ENCODE data around the gene MAP10. TPM values are rescaled to one million over a fixed set of nuclear protein-coding genes. Genes with fewer than 3 reads are reported as not detected.

The MAP10 gene
- polyA plus RNA-seq, 1 donor (not counting 4 experiments of a cell fraction or from before 2014, with no cell fraction given): 0.71 TPM

DNA sequence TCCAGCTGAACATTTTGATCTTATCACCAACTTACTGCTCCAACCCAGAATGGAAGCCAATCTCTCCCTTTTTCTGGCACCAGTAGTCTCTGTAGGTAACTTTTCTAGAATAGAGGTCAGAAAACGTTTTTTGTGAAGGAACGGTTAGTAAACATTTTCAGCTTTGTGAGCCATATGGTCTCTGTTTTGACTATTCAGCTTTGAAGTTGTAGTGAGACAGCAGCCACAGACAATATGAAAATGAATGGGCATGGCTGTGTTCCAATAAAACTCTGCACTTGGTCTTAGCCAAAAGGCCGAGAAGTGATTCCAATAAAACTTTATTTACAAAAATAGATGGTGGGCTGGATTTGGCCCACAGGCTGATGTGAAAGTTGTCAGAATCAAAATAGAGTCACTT lies 28.9 kb downstream of the MAP10 start:
- Histone ChIP-seq H3K27ac (ENCODE audit: control insufficient read depth, insufficient read depth, low read length) (no peak overlapping the region), H3K9me3 (ENCODE audit: control insufficient read depth, low read depth, low read length) (no peaks in the 10 kb centered on the region), H2AFZ (ENCODE audit: control insufficient read depth, low read length) (no peak overlapping the region), H3K36me3 (ENCODE audit: control insufficient read depth in 2 of 2, extremely low read depth in 1 of 2, insufficient read depth in 2 of 2, low read length in 2 of 2) (no peaks in the 10 kb centered on the region), H3K4me1 (ENCODE audit: control insufficient read depth, extremely low read depth, insufficient read depth, low read length) (no peaks in the 10 kb centered on the region), H3K9ac (ENCODE audit: control insufficient read depth, extremely low read depth, insufficient read depth, low read length) (no peak overlapping the region), H4K20me1 (ENCODE audit: control insufficient read depth, extremely low read depth, insufficient read depth, low read length) (no peaks in the 10 kb centered on the region), H3K9me1 (ENCODE audit: control insufficient read depth, extremely low read depth, insufficient read depth, low read length) (no peaks in the 10 kb centered on the region), H3K4me3 (ENCODE audit: control insufficient read depth in 2 of 3, extremely low read depth in 1 of 3, insufficient read depth in 2 of 3, low read depth in 1 of 3, low read length in 3 of 3) (no peak overlapping the region), H3K79me2 (ENCODE audit: control insufficient read depth, insufficient read depth, low read length) (no peaks in the 10 kb centered on the region), H3K27me3 (ENCODE audit: control insufficient read depth, extremely low read depth, insufficient read depth, low read length) (peaks cover 3% of the 10 kb centered on the region), H3K4me2 (ENCODE audit: control insufficient read depth, extremely low read depth, insufficient read depth, low read depth, low read length) (no peak overlapping the region)
- TF ChIP-seq, protein P1, sequence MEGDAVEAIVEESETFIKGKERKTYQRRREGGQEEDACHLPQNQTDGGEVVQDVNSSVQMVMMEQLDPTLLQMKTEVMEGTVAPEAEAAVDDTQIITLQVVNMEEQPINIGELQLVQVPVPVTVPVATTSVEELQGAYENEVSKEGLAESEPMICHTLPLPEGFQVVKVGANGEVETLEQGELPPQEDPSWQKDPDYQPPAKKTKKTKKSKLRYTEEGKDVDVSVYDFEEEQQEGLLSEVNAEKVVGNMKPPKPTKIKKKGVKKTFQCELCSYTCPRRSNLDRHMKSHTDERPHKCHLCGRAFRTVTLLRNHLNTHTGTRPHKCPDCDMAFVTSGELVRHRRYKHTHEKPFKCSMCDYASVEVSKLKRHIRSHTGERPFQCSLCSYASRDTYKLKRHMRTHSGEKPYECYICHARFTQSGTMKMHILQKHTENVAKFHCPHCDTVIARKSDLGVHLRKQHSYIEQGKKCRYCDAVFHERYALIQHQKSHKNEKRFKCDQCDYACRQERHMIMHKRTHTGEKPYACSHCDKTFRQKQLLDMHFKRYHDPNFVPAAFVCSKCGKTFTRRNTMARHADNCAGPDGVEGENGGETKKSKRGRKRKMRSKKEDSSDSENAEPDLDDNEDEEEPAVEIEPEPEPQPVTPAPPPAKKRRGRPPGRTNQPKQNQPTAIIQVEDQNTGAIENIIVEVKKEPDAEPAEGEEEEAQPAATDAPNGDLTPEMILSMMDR (optimal IDR thresholded peaks at IDR 0.05 in 1 of 3, IDR thresholded peaks at IDR 0.05 in 1 of 3, conservative IDR thresholded peaks at IDR 0.05 in 1 of 3; ENCODE audit: extremely low read depth in 1 of 3, insufficient read depth in 2 of 3, low read length in 3 of 3): no peak
- TF ChIP-seq EZH2 (IDR thresholded peaks at IDR 0.05; ENCODE audit: low read length): no peak
- DNase-seq (ENCODE audit: low read depth, low spot score) (no peak), FAIRE-seq (no peak)
- dilution Hi-C loops (cut with MboI; ENCODE audit: extremely low pct_ligation_motif_present, low sequenced_read_pairs): no loop called here

DNA sequence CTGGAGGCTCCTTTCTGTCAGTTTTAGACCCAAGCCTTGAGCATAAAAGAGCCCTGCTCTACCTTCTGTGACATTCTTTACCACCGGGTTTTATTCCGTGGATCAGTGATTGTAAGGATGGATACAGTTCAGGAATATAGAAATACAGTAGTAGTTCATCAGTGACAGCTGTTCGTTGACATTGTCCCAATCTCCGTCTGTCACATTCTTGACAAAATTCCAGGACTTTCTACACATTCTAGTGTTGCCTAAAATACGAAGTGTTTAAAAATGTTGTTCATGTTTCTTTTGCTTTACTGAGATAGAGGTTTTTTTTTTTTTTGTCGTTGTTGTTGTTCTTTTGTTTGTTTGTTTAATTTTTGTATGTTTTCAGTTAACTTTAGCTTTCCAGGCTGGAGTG lies 29.9 kb downstream of the MAP10 start:
- dilution Hi-C loops (cut with MboI; ENCODE audit: extremely low pct_ligation_motif_present, low sequenced_read_pairs): no loop called here
- H3K9me3 ChIP-seq (ENCODE audit: control insufficient read depth, low read depth, low read length): no peaks in the 10 kb centered on the region

More for the DNA sequence above, 29.9 kb downstream of the MAP10 start:
- no peaks in the 10 kb centered on the region for H3K79me2 ChIP-seq (ENCODE audit: control insufficient read depth, insufficient read depth, low read length)
- H3K27ac ChIP-seq (ENCODE audit: control insufficient read depth, insufficient read depth, low read length): no peak overlapping the region
- H3K9ac ChIP-seq (ENCODE audit: control insufficient read depth, extremely low read depth, insufficient read depth, low read length): no peak overlapping the region
- no peak overlapping the region for H3K4me2 ChIP-seq (ENCODE audit: control insufficient read depth, extremely low read depth, insufficient read depth, low read depth, low read length)
- DNase-seq (ENCODE audit: low read depth, low spot score) (no peak), FAIRE-seq (no peak)
- TF ChIP-seq EZH2 (IDR thresholded peaks at IDR 0.05; ENCODE audit: low read length): no peak
- TF ChIP-seq, protein P1 (optimal IDR thresholded peaks at IDR 0.05 in 1 of 3, IDR thresholded peaks at IDR 0.05 in 1 of 3, conservative IDR thresholded peaks at IDR 0.05 in 1 of 3; ENCODE audit: extremely low read depth in 1 of 3, insufficient read depth in 2 of 3, low read length in 3 of 3): no peak
- H3K4me3 ChIP-seq (ENCODE audit: control insufficient read depth in 2 of 3, extremely low read depth in 1 of 3, insufficient read depth in 2 of 3, low read depth in 1 of 3, low read length in 3 of 3): no peak overlapping the region
- no peaks in the 10 kb centered on the region for H3K9me1 ChIP-seq (ENCODE audit: control insufficient read depth, extremely low read depth, insufficient read depth, low read length)
- H3K4me1 ChIP-seq (ENCODE audit: control insufficient read depth, extremely low read depth, insufficient read depth, low read length): no peaks in the 10 kb centered on the region
- no peaks in the 10 kb centered on the region for H4K20me1 ChIP-seq (ENCODE audit: control insufficient read depth, extremely low read depth, insufficient read depth, low read length)
- no peaks in the 10 kb centered on the region for H3K36me3 ChIP-seq (ENCODE audit: control insufficient read depth in 2 of 2, extremely low read depth in 1 of 2, insufficient read depth in 2 of 2, low read length in 2 of 2)
- H3K27me3 ChIP-seq (ENCODE audit: control insufficient read depth, extremely low read depth, insufficient read depth, low read length): peaks cover 3% of the 10 kb centered on the region
- H2AFZ ChIP-seq (ENCODE audit: control insufficient read depth, low read length): no peak overlapping the region

Data from keratinocyte (primary cell).